Parathyroid adenoma (tissue), 2 donors: ENCODE results near the gene CEP104.
"Not testable (repeated sequence)": the region's sequence is repeated elsewhere in the genome, so short reads cannot be mapped to it uniquely, and the experiment has no call there.

Source experiments
- H2AFZ ChIP-seq: fragments of 300-600 bp; sonication (generic); one replicate; pipeline ENCODE4 v1.7.0; 2017; ENCODE audit warnings: antibody characterized with exemption, mild to moderate bottlenecking
- H3K27ac ChIP-seq: fragments of 300-600 bp; sonication (generic); one replicate; pipeline ENCODE4 v1.7.0; 2017
- H3K27me3 ChIP-seq: fragments of 300-600 bp; sonication (generic); one replicate; pipeline ENCODE4 v1.7.0; 2017; ENCODE audit warnings: low read length; ENCODE audit not compliant: control insufficient read depth, insufficient read depth
- H3K36me3 ChIP-seq: fragments of 300-600 bp; sonication (generic); one replicate; pipeline ENCODE4 v1.7.0; 2017; ENCODE audit warnings: low read length; ENCODE audit not compliant: control insufficient read depth, insufficient read depth
- H3K4me1 ChIP-seq: fragments of 300-600 bp; sonication (generic); one replicate; pipeline ENCODE4 v1.7.0; 2017; ENCODE audit warnings: control low read depth
- H3K4me2 ChIP-seq: fragments of 300-600 bp; sonication (generic); one replicate; pipeline ENCODE4 v1.7.0; 2017; ENCODE audit warnings: low read length
- H3K4me3 ChIP-seq: fragments of 300-600 bp; sonication (generic); one replicate; pipeline ENCODE4 v1.7.0; 2017; ENCODE audit warnings: low read depth, low read length
- H3K79me2 ChIP-seq: fragments of 300-600 bp; sonication (generic); one replicate; pipeline ENCODE4 v1.7.0; 2017; ENCODE audit warnings: control low read depth
- H3K9ac ChIP-seq: fragments of 300-600 bp; sonication (generic); one replicate; pipeline ENCODE4 v1.7.0; 2017; ENCODE audit warnings: mild to moderate bottlenecking
- H3K9me3 ChIP-seq: fragments of 300-600 bp; sonication (generic); one replicate; pipeline ENCODE4 v1.7.0; 2017; ENCODE audit warnings: low read length; ENCODE audit not compliant: control insufficient read depth
- CTCF ChIP-seq: fragments of 300-600 bp; sonication (generic); IDR thresholded peaks from one replicate; pipeline ENCODE4 v1.7.0; 2017; ENCODE audit warnings: antibody characterized with exemption, mild to moderate bottlenecking
- donor health status: primary hyperparathyroidism.

Gene CEP104

GRCh38 chr1:3805038-3805437, 52.0 kb downstream of the CEP104 start:
- no peaks in the 10 kb centered on the region for H3K79me2 ChIP-seq
- H3K27me3 ChIP-seq, result no peaks in the 10 kb centered on the region
- TF ChIP-seq CTCF, result no peak
- no peak overlapping the region for H3K4me3 ChIP-seq
- H3K36me3 ChIP-seq, result no peaks in the 10 kb centered on the region
- H3K4me2 ChIP-seq, result no peak overlapping the region
- H3K9ac ChIP-seq, result no peak overlapping the region
- no peak overlapping the region for H2AFZ ChIP-seq
- H3K4me1 ChIP-seq, result no peaks in the 10 kb centered on the region
- H3K27ac ChIP-seq, result no peak overlapping the region
- no peaks in the 10 kb centered on the region for H3K9me3 ChIP-seq

- H3K4me3 ChIP-seq, H3K36me3 ChIP-seq, H3K27ac ChIP-seq: not testable (repeated sequence)
Measured at GRCh38 chr1:3804627-3804944, 52.4 kb downstream of the CEP104 start.

GRCh38 chr1:3803905-3804626, 52.9 kb downstream of the CEP104 start:
- no peaks in the 10 kb centered on the region for H3K79me2 ChIP-seq
- H3K4me3 ChIP-seq, result no peak overlapping the region
- TF ChIP-seq CTCF, result no peak
- H2AFZ ChIP-seq, result no peak overlapping the region
- H3K4me1 ChIP-seq, result no peaks in the 10 kb centered on the region
- no peak overlapping the region for H3K4me2 ChIP-seq
- no peaks in the 10 kb centered on the region for H3K36me3 ChIP-seq
- H3K27ac ChIP-seq, result no peak overlapping the region
- no peaks in the 10 kb centered on the region for H3K9me3 ChIP-seq
- no peaks in the 10 kb centered on the region for H3K27me3 ChIP-seq
- H3K9ac ChIP-seq, result no peak overlapping the region

More at GRCh38 chr1:3804627-3804944, 52.4 kb downstream of the CEP104 start:
- H3K4me1 ChIP-seq, H3K9me3 ChIP-seq, H2AFZ ChIP-seq, H3K27me3 ChIP-seq, H3K9ac ChIP-seq, H3K4me2 ChIP-seq, H3K79me2 ChIP-seq: not testable (repeated sequence)

- not testable (repeated sequence) for H3K9ac ChIP-seq, H3K79me2 ChIP-seq, H3K27ac ChIP-seq, H3K4me1 ChIP-seq, H3K9me3 ChIP-seq, H3K4me3 ChIP-seq, H3K4me2 ChIP-seq, H2AFZ ChIP-seq, H3K36me3 ChIP-seq, H3K27me3 ChIP-seq
Measured at GRCh38 chr1:3800795-3801194, 56.2 kb downstream of the CEP104 start.

GRCh38 chr1:3799976-3800685, 56.9 kb downstream of the CEP104 start:
- Histone ChIP-seq H3K27me3 (no peaks in the 10 kb centered on the region), H3K9ac (no peak overlapping the region), H3K4me1 (peaks cover 3% of the 10 kb centered on the region), H3K79me2 (peaks cover 6% of the 10 kb centered on the region), H3K4me3 (no peak overlapping the region), H3K36me3 (no peaks in the 10 kb centered on the region), H3K4me2 (no peak overlapping the region), H3K9me3 (no peaks in the 10 kb centered on the region), H2AFZ (no peak overlapping the region), H3K27ac (no peak overlapping the region)
- no peak for TF ChIP-seq CTCF
